K562 (cell line): ENCODE results near the gene SLC16A5. TPM values are rescaled to one million over a fixed set of nuclear protein-coding genes. Genes with fewer than 3 reads are reported as not detected.

ENCODE experiments used
- E4F1 ChIP-seq: fragments of 250-450 bp; sonication (Bioruptor Pico); IDR thresholded peaks from 2 replicates; pipeline ENCODE4 v1.5.0; 2021; ENCODE audit warnings: mild to moderate bottlenecking, borderline replicate concordance
- GTF3C2 ChIP-seq: IDR thresholded peaks from 3 replicates; pipeline ENCODE4 v1.6.1; 2011; ENCODE audit warnings: borderline replicate concordance, mild to moderate bottlenecking, moderate library complexity; ENCODE audit not compliant: insufficient read length; ENCODE audit errors: extremely low read depth
- KAT7 ChIP-seq: sonication (generic); formaldehyde crosslinking; IDR thresholded peaks from 2 replicates; pipeline ENCODE4 v1.8.0; 2022; ENCODE audit warnings: missing genetic modification reagents, mild to moderate bottlenecking, borderline replicate concordance
- KLF16 ChIP-seq: IDR thresholded peaks from 2 replicates; pipeline ENCODE4 v1.6.1; 2016; ENCODE audit warnings: antibody characterized with exemption
- MTF1 ChIP-seq: fragments of 250-450 bp; sonication (Bioruptor Pico); IDR thresholded peaks from 2 replicates; pipeline ENCODE4 v1.9.0; 2021; ENCODE audit warnings: moderate library complexity, mild to moderate bottlenecking, inconsistent platforms, borderline replicate concordance
- POU5F1 ChIP-seq: fragments of 150-350 bp; IDR thresholded peaks from 2 replicates; pipeline ENCODE4 v1.6.1; 2014; ENCODE audit warnings: borderline replicate concordance, low read length, low read depth, mild to moderate bottlenecking; ENCODE audit not compliant: partially characterized antibody
- RREB1 ChIP-seq: fragments of 250-450 bp; sonication (Bioruptor Pico); IDR thresholded peaks from 2 replicates; pipeline ENCODE4 v1.4.0; 2020
- TRIM25 ChIP-seq: fragments of 450-650 bp; IDR thresholded peaks from 2 replicates; pipeline ENCODE4 v1.7.0; 2016; ENCODE audit warnings: borderline replicate concordance
- ZNF592 ChIP-seq: fragments of 450-650 bp; IDR thresholded peaks from 2 replicates; pipeline ENCODE4 v1.6.1; 2017; ENCODE audit warnings: antibody characterized with exemption, mild to moderate bottlenecking
- polyA plus RNA-seq, 8 experiments: library from polyadenylated mRNA; depleted of rRNA in 4 of 8; stranded (reverse) in 5 of 8; unstranded in 3 of 8; fragments of >200 nt; fragmentation: Nextera tagmentation in 2 of 8; fragmentation: Illumina TruSeq in 1 of 8; extraction: Ambion mirVana in 2 of 8; extraction: Trizol in 1 of 8; gene quantifications; 2 replicates each; pipeline versions ENCODE4 v1.2.1 to v1.2.3, GENCODE V29; 2011 to 2014; ENCODE audit warnings: inconsistent platforms in 1 of 8, missing spikeins in 1 of 8
- total RNA-seq, 7 experiments: library from RNA; depleted of rRNA in 6 of 7; stranded (reverse); fragments of >200 nt in 6 of 7; fragmentation: Illumina TruSeq in 2 of 7; extraction: Trizol in 2 of 7; gene quantifications; 2 replicates each; pipeline versions ENCODE4 v1.2.1 to v1.2.3, GENCODE V29; 2011 to 2021; ENCODE audit warnings: low replicate concordance in 1 of 7

SLC16A5 gene
- total and polyA plus RNA-seq, 9 of the 15 experiments (the other 6 are each of a cell fraction or from before 2014, with no cell fraction given): 0.06 to 2.6 (median 0.91) TPM

- TF ChIP-seq E4F1 (CRISPR knock-in tag) (no peak), RREB1 (CRISPR knock-in tag) (no peak), KLF16 (no peak), POU5F1 (no peak), MTF1 (CRISPR knock-in tag) (no peak), TRIM25 (no peak), ZNF592 (no peak), KAT7 (no peak), GTF3C2 (no peak)
These were observed 14.6 kb downstream of the SLC16A5 start (continued) for GRCh38 chr17:75102385-75102821.
